RPMI7951 (cell line): Measurements from ENCODE around the gene ZFHX3. TPM values are rescaled to one million over a fixed set of nuclear protein-coding genes. Genes with fewer than 3 reads are reported as not detected.

Source experiments
- DNase-seq: peaks from one replicate; pipeline ENCODE4 v3.0.0-alpha.2; 2012; ENCODE audit warnings: low read depth
- total RNA-seq: library from RNA; depleted of rRNA; stranded (reverse); fragments of >200 nt; shearing (Covaris generic); gene quantifications from 2 replicates; pipeline ENCODE4 v1.2.3, GENCODE V29; 2014

The ZFHX3 gene
- total RNA-seq, 1 experiment from 2014 or later, result 2.2 TPM

DNA sequence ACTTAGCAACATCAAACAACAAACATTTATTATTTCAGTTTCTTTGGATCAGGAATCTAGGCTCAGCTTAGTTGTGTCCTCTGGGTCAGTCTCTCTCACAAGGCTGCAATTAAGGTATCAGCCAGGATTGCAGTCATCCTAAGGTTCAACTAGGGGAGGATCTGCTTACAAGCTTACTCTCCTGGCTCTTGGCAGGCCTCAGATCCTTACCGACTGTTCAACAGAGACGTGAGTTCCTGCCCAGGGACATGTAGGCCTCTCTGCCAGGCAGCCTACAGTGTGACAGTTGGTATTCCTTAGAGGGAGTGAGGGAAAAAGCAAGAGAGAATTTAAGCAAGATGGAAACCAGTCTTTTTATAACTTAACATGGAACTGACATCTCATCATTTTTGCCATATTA, 294.0 kb downstream of the ZFHX3 start:
- no peak for DNase-seq

DNA sequence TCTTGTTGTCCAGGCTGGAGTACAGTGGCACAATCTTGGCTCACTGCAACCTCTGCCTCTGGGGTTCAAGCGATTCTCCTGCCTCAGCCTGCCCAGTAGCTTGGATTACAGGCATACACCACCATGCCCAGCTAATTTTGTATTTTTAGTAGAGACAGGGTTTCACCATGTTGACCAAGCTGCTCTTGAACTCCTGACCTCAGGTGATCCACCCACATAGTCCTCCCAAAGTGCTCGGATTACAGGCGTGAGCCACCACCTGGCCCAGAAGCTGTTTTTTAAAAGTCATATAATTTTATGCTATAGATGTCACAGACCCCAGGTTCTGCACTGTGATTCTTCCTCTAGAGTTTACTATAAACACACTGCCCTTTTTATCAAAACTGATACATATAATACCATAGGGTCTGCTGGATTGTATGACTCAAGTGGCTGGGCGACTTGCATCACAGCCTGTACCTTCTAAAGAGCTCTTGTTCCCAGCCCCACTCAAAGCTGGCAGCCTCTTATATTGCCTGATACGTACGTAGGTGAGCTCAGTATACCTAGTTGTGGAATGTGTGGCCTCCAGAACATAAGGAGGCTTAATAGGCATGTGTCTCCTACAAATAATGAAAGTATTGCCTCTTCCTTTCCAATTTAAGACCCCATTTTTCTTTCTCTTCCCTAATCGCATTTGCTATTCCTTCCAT, 295.8 kb downstream of the ZFHX3 start:
- no peak for DNase-seq

DNA sequence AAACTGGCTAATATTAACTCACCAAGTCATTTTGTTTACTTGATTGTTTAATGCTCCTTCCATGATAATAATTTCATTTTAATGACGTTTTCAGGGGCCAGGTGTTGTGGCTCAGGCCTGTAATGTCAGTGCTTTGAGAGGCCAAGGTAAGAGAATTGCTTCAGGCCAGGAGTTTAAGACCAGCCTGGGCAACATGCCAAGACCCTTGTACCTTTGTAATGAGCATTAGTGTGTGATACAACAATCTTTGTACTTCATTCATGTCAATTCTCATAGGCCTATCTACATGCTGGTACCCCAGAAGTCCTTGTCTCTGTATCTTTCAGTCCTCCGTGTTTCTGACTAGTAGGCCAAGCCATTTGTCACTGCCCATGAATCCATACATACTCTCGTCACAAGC, 296.9 kb downstream of the ZFHX3 start:
- no peak for DNase-seq

DNA sequence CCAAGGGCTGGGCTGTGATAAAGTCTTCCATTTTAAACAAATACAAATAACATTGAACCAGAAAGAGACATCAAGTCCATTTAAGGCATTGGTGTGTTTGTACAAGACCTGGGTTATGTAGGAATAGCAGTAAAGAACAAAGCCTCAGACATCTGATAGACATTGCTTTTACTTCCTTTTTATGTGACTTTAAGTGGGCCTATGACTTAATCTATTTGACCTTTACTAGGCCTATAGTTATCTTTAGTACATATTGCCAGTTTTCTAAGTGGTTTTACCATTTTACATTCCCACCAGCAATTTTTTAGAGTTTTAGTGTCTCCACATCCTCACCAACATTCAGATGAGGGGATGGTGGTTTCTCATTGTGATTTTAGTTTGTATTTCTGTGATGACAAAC, 298.8 kb downstream of the ZFHX3 start:
- DNase-seq, result no peak

DNA sequence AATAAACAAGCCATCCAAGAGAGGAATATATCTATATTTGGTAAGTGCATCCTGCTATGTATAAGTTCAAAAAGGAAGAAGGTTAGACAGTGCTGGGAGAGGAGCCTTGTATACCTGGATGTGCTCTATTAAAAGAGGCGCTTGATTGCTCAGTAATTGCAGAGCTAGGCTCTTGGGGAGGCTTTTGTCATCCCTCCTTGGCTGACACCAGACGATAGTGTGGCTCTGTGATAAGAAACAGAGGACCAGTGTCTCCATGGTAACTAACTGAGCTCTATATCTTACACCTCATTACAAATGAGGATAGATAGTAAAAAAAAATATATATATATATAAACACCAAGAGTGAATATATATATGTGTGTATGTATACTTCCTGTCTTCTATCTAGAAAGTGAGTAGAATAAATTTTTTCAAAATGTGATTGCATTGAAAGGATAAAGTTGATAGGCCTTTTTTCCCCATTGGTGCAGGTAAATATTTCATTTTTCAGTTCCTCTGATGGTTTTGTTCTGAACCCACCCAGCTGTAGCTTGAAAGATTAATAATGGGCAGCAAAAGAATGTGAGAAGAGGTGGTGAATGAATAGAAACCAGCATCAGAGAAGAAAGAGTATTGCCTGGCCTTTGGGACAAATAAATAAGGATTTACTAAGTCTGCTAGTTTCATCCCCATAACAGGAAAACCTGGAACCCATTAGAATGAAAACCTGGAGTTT, 303.7 kb downstream of the ZFHX3 start:
- no peak for DNase-seq

DNA sequence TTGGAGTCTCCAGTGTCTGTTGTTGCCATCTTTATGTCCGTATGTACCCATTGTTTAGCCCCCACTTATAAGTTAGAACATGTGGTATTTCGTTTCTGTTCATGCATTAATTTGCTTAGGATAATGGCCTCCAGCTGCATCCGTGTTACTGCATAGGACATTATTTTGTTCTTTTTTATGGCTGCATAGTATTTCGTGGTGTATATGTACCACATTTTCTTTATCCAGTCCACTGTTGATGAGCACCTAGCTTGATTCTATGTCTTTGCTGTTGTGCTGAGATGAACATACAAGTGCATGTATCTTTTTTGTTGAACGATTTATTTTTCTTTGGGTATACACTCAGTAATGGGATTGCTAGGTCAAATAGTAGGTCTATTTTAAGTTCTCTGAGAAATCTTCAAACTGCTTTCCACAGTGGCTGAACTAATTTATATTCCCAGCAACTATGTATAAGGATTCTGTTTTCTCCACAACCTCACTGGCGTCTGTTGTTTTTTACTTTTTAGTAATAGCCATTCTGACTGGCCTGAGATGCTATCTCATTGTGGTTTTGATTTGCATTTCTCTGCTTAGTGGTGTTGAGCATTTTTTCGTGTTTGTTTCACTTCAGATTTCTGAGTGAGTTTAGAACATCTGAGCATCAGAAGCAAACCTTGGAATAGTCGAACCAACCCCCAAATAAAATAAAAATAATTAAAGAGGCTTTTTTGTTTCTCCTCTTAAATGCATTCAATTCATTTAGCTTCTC, 304.7 kb downstream of the ZFHX3 start:
- DNase-seq, result no peak

DNA sequence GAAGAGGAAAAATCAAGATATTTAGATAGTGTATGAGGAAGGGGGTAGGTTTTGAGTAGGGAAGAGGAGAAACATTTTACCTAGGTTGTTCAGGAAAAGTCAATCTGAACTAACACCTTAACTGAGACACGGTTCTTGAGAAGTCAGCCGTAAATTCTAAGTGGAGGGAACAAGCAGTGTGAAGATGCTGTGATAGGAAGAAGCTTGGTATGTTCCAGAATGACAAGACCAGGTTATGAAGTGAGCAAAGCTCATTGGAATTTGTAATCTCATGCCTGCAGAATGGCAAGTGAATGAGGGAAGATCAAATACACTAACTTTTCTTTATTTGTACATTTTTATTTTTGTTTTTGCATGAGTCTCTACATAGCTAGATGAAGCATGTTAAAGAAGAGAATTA, 307.6 kb downstream of the ZFHX3 start:
- DNase-seq, result no peak

- DNase-seq, result peak; percentile 42
Measured at GRCh38 chr16:72739577-72739976, 308.4 kb downstream of the ZFHX3 start.

GRCh38 chr16:72736074-72736473, 311.9 kb downstream of the ZFHX3 start:
- DNase-seq, result no peak
